HG02623 (cell line): ENCODE results near the gene MAP1S.
"Not testable (repeated sequence)": the region's sequence is repeated elsewhere in the genome, so short reads cannot be mapped to it uniquely, and the experiment has no call there.

Experiments used
- ATAC-seq: cut with Tn5 transposase; IDR thresholded peaks from one replicate; pipeline ENCODE4 v1.9.1; 2021; ENCODE audit warnings: moderate library complexity; ENCODE audit not compliant: unreplicated experiment

Gene MAP1S

DNA sequence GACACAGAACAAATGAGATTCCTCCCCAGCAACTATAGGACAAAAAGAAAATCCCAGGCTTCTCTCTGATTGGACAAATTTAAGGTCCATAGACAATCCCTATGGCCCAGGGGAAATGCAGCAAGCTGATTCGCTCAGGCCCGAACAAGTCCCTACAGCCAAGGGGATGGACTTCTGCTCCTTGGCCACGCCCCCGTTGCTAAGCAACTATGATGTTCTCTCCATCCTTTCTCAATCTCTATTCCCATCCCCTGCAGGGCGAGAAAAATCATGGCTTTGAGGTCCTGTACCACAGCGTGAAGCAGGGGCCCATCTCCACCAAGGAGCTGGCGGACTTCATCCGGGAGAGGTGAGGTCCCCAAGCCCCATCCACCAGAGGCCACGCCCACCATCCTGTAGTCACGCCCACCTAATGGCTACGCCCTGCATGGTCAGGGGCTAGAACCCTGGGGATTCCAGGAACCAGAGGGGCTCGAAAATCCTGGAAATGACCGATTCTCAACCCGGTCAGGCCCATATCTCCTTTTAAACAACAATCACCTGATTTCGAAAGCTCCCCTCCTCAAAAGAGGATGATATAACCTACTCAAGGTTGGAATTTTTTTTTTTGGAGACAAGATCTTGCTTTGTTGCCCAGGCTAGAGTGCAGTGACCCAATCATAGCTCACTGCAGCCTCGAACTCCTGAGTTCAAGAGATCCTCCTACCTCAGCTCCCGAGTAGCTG is 43.4 kb downstream of the MAP1S start:
- ATAC-seq, result no peak

DNA sequence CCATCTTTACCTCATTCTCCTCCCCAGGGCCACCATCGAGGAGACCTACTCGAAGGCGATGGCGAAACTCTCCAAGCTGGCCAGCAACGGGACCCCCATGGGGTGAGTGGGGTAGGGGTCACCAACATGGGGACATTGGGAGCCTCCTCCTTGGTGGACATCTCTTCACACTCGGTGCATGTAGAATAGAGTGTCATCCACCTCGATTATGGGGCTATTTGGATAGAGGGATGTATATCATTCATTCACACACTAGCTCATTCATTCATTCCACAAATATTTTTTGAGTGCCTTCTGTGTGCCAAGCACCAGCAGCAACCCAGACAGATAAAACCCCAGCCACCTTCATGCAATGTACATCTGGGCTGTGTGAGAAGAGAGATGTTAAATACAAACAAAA is 45.1 kb downstream of the MAP1S start:
- no peak for ATAC-seq

- ATAC-seq, result no peak
These were observed 45.9 kb downstream of the MAP1S start for GRCh38 chr19:17765069-17765618.

DNA sequence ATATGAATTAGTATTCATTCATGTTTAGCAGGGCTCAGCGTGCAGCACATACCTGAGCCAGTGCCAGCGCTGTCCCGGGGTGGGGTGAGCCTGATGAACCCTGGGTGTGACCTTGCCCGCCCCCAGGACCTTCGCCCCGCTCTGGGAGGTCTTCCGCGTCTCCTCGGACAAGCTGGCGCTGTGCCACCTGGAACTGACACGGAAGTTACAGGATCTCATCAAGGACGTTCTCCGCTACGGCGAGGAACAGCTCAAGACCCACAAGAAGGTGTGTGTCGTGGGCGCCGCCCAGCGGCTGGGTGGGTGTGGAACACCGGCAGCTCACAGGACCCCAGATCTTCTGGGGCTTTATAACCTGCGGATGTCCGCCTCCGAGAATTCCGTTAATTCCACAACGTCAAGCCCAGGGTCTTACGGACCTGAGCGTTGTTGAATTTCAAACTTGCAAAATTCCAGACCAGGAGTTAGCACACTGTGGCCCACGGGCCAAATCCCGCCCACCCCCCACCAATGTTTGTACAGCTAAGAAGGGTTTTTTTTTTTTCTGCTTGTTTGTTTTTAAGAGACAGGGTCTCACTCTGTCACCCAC is 47.4 kb downstream of the MAP1S start:
- no peak for ATAC-seq

GRCh38 chr19:17767559-17767958 is 48.3 kb downstream of the MAP1S start:
- ATAC-seq, result no peak

- ATAC-seq, result no peak
These were observed 51.3 kb downstream of the MAP1S start for GRCh38 chr19:17770613-17771012.

DNA sequence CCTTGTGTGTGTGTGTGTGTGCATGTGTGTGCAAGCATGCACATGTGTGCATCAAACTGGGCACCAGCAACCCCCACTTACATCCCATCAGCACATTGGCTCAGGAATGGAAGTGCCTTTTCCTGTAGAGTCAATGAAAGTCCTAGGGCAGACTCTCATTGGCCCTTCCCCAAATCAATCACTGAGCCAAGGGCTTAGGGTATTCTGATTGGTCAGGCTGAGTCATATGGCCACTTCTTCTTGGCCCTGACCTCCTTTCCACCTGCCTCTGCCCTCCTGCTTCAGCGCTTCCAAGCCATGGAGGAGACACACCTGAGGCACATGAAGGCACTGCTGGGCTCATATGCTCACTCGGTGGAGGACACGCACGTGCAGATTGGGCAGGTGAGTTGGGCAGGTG is 52.9 kb downstream of the MAP1S start:
- ATAC-seq, result no peak

GRCh38 chr19:17775245-17775927 is 56.1 kb downstream of the MAP1S start:
- ATAC-seq, result no peak

DNA sequence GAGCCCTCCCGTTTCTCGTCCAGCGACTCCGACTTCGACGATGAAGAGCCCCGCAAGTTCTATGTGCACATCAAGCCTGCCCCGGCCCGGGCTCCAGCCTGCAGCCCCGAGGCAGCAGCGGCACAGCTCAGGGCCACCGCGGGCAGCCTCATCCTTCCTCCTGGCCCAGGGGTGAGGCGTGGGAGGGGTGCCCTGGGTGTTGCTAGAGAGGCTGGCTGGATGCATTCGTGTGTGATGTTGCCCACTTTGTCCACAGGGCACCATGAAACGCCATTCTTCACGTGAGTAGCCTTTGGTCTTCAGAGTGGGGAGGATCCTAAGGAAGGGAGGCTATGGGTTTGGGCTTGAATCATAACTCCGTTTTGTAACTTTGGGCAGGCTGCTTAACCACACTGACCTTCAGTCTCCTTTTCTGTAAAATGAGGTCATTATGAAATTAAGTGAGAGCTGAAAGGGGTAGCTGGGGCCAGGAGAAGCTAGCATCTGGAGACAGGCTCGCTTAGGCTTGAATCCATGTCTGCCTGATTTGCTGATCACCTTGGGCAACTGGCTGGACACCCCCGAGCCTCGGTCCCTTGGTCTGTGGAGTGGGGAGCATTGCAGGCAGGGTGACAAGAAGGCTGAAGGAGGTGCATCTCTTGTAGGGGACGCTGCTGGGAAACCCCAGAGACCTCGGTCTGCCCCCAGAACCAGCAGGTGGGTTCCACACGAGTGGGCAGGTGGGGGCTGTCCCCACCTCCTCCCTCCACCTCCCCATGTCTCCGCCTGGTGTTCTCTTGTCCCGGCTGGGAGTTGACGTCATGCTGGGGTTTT is 56.9 kb downstream of the MAP1S start:
- peak; percentile 73 for ATAC-seq

DNA sequence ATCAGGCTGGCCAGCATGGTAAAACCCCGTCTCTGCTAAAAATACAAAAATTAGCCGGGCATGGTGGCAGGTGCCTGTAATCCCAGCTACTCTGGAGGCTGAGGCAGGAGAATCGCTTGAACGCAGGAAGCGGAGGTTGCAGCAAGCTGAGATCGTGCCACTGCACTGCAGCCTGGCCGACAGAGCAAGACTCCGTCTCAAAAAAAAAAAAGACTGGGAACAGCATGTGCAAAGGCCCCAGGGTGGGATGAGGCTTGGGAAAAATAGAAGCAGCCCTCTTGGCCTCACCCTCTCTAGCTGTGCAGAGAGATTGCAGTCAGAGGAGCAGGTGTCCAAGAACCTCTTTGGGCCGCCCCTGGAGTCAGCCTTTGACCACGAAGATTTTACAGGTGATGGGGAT is 58.6 kb downstream of the MAP1S start:
- not testable (repeated sequence) for ATAC-seq

GRCh38 chr19:17778251-17778967 is 59.1 kb downstream of the MAP1S start:
- ATAC-seq, result no peak

DNA sequence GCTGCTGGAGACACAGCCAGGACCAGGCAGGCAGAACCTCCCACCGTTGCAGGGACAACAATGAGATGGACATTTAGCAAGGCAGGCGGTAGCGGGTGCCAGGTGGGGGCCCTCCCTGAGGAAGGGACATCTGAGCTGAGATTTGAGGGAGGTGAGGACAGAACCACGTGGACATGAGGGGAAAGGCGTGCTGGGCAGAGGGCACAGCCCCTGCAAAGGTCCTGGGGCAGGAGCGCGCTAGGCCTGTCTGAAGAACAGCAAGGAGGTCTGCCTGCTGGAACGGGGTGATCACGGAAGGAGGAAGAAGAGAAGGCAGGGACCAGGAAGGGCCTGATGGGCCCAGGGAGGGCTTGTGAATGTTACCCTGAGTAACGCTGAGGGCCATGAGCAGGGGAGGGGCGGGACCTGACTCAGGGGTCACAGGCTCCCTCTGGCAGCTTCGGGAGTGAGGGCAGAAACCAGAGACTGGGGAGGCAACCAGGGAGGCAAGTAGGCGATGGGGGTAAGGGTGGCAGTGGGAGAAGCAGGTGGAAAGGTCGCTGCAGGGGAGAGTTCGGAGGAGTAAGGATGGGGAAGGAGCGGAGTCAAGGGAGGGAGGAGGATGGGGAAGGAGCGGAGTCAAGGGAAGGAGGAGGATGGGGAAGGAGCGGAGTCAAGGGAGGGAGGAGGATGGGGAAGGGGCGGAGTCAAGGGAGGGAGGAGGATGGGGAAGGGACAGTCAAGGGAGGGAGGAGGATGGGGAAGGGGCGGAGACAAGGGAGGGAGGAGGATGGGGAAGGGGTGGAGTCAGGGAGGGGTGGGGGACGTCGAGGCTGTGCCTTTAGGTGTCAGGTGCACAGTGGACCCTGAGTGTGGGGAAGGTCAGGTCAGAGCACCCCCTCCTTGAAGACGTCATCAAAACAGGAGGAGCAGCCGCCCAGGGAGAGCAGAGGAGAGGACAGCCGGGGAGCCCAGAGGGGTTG is 60.0 kb downstream of the MAP1S start:
- ATAC-seq, result no peak

DNA sequence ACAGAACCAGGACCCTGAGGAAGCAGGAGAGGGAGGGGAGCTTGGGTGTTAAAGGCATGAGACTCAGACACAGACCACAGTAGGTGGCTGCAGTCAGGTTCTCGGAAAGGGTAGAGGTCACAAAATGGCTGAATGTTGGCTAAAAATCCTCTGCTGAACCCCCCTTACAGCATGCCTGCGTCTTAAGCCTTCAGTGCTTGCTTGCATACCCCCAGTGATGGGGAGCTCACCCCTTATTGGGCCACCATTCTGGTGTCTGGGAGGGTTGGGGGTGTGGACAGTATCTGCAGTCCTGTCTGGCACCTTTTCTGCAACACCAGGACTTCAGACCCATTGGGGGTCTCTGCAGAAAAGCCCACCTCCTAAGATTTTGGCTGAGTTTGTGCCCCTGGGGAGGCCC is 61.5 kb downstream of the MAP1S start:
- no peak for ATAC-seq

DNA sequence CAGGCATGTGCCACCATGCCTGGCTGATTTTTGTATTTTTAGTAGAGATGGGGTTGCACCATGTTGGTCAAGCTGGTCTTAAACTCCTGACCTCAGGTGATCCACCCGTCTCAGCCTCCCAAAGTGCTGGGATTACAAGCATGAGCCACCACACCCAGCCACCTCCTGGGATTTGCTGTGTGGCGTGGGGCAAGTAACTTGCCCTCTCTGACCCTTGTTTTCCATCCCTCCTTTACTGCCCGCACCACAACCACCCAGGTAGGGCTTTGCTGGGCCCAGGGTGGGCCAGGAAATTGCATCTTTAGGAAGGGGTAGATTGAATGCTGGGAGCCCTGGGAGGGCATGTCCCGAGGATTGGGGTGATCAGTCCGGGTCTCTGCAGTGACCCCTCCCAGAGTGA is 64.4 kb downstream of the MAP1S start:
- not testable (repeated sequence) for ATAC-seq
